NCI-H82 treated with DMSO at 0.1 percent for 48 hours (cell line): ENCODE data around the gene ATP8A2.
A peak's percentile ranks its signal among the peaks of the same experiment; 100 is the strongest.
"Not testable (repeated sequence)": the region's sequence is repeated elsewhere in the genome, so short reads cannot be mapped to it uniquely, and the experiment has no call there.

Experiments
- DNase-seq: peaks from one replicate; lab custom pipeline; 2025; ENCODE audit not compliant: unreplicated experiment; lab: John Stamatoyannopoulos, UW

ATP8A2 gene

GRCh38 chr13:25371875-25372283 lies at the start of gene ATP8A2:
Gene ATP8A2 (plus strand): TSS chr13:25371974. CDS start chr13:25372213, 239 bp downstream.
- no peak for DNase-seq

- DNase-seq: no peak
Measured at GRCh38 chr13:25324100-25324499, 47.7 kb upstream of the ATP8A2 start.

GRCh38 chr13:25329706-25330105 lies 42.1 kb upstream of the ATP8A2 start:
- DNase-seq: no peak

GRCh38 chr13:25330541-25330940 lies 41.2 kb upstream of the ATP8A2 start:
- DNase-seq: no peak

- DNase-seq: no peak
Measured at GRCh38 chr13:25335856-25336255, 35.9 kb upstream of the ATP8A2 start.

- no peak for DNase-seq
Measured at GRCh38 chr13:25345576-25345975, 26.2 kb upstream of the ATP8A2 start.

- DNase-seq: no peak
Measured at GRCh38 chr13:25347151-25347550, 24.6 kb upstream of the ATP8A2 start.

- DNase-seq: no peak
Measured at GRCh38 chr13:25351404-25351803, 20.4 kb upstream of the ATP8A2 start.

GRCh38 chr13:25352230-25352629 lies 19.5 kb upstream of the ATP8A2 start:
- no peak for DNase-seq

GRCh38 chr13:25352806-25353205 lies 19.0 kb upstream of the ATP8A2 start:
- no peak for DNase-seq

GRCh38 chr13:25353344-25353743 lies 18.4 kb upstream of the ATP8A2 start:
- no peak for DNase-seq

- no peak for DNase-seq
Measured at GRCh38 chr13:25354377-25354776, 17.4 kb upstream of the ATP8A2 start.

- not testable (repeated sequence) for DNase-seq
Measured at GRCh38 chr13:25360443-25360842, 11.3 kb upstream of the ATP8A2 start.

- DNase-seq: no peak
Measured at GRCh38 chr13:25365720-25366235, 6.0 kb upstream of the ATP8A2 start.

- no peak for DNase-seq
Measured at GRCh38 chr13:25371158-25371874, 458 bp upstream of the ATP8A2 start.

GRCh38 chr13:25372284-25373081 lies 709 bp downstream of the ATP8A2 start:
- DNase-seq: no peak

GRCh38 chr13:25375727-25376358 lies 4.1 kb downstream of the ATP8A2 start:
- peak; percentile 33 for DNase-seq

- no peak for DNase-seq
Measured at GRCh38 chr13:25377244-25377962, 5.6 kb downstream of the ATP8A2 start.

GRCh38 chr13:25378528-25378927 lies 6.8 kb downstream of the ATP8A2 start:
- DNase-seq: no peak

- DNase-seq: peak; percentile 62
Measured at GRCh38 chr13:25379011-25379410, 7.2 kb downstream of the ATP8A2 start.

- no peak for DNase-seq
Measured at GRCh38 chr13:25380082-25380481, 8.3 kb downstream of the ATP8A2 start.
